Measurements from ENCODE around the gene TMEM170A. TPM values are rescaled to one million over a fixed set of nuclear protein-coding genes. Genes with fewer than 3 reads are reported as not detected.

TMEM170A gene
- total and polyA plus RNA-seq, 2 of the 13 experiments (the other 11 are each of a cell fraction or from before 2014, with no cell fraction given) = 35.7 to 39.7 TPM

GRCh38 chr16:75471723-75472633 lies 7.5 kb upstream of the TMEM170A start (continued):
- TF ChIP-seq ZNF749 (CRISPR knock-in tag; IDR thresholded peaks at IDR 0.05; ENCODE audit: borderline replicate concordance) = no peak
- TF ChIP-seq ZNF331 (CRISPR knock-in tag; IDR thresholded peaks at IDR 0.05) = peak; percentile 23; the same call in 1 of the 2 replicates
- no peak for TF ChIP-seq ZNF563 (CRISPR knock-in tag; IDR thresholded peaks at IDR 0.05)
- no peak for TF ChIP-seq ZBTB1 (CRISPR knock-in tag; IDR thresholded peaks at IDR 0.05; ENCODE audit: borderline replicate concordance)
- TF ChIP-seq PRDM4 (CRISPR knock-in tag; IDR thresholded peaks at IDR 0.05; ENCODE audit: borderline replicate concordance) = no peak
- peak; percentile 38; the same call in 1 of the 2 replicates for TF ChIP-seq HMG20A (CRISPR knock-in tag; IDR thresholded peaks at IDR 0.05; ENCODE audit: borderline replicate concordance)
- no peak for TF ChIP-seq ZNF343 (CRISPR knock-in tag; IDR thresholded peaks at IDR 0.05)
- no peak for TF ChIP-seq MTA3 (CRISPR knock-in tag; IDR thresholded peaks at IDR 0.05)
- no peak for TF ChIP-seq ZNF513 (CRISPR knock-in tag; conservative IDR thresholded peaks at IDR 0.05)
- no peak for TF ChIP-seq HNRNPLL (IDR thresholded peaks at IDR 0.05; ENCODE audit: low read depth, low read length, poor library complexity, severe bottlenecking)
- no peak for TF ChIP-seq ZNF652 (CRISPR knock-in tag; IDR thresholded peaks at IDR 0.05; ENCODE audit: borderline replicate concordance, low read depth)
- TF ChIP-seq ZNF761 (CRISPR knock-in tag; conservative IDR thresholded peaks at IDR 0.05) = no peak
- no peak for TF ChIP-seq ADNP (CRISPR knock-in tag; IDR thresholded peaks at IDR 0.05)
- no peak for TF ChIP-seq ZNF543 (CRISPR knock-in tag; IDR thresholded peaks at IDR 0.05)
- TF ChIP-seq FOXO1 (CRISPR knock-in tag; IDR thresholded peaks at IDR 0.05) = 0 out of 2 replicates have a peak, but pooled peaks have one; percentile 44
- peak; percentile 28; the same call in 1 of the 2 replicates for TF ChIP-seq ZNF276 (CRISPR knock-in tag; IDR thresholded peaks at IDR 0.05; ENCODE audit: low read depth)
- no peak for TF ChIP-seq ZMAT3 (CRISPR knock-in tag; conservative IDR thresholded peaks at IDR 0.05)
- TF ChIP-seq THAP8 (CRISPR knock-in tag; IDR thresholded peaks at IDR 0.05; ENCODE audit: borderline replicate concordance) = no peak
- TF ChIP-seq MAF1 (CRISPR knock-in tag; IDR thresholded peaks at IDR 0.05; ENCODE audit: borderline replicate concordance) = no peak
- TF ChIP-seq ZNF775 (CRISPR knock-in tag; IDR thresholded peaks at IDR 0.05; ENCODE audit: borderline replicate concordance) = no peak
- TF ChIP-seq GATAD2A (CRISPR knock-in tag; IDR thresholded peaks at IDR 0.05) = peak; percentile 55
- TF ChIP-seq BRF2 (CRISPR knock-in tag; IDR thresholded peaks at IDR 0.05) = no peak
